IMR-90 (cell line): ENCODE results near the gene SEPTIN8. TPM values are rescaled to one million over a fixed set of nuclear protein-coding genes. Genes with fewer than 3 reads are reported as not detected.

Experiments used
- ATAC-seq: fragments of 200-7000 bp; cut with Tn5 transposase; 2 replicates; pipeline ENCODE4 v1.9.1; 2020; ENCODE audit warnings: low read depth, mild to moderate bottlenecking, moderate library complexity
- BruUV-seq: library from RNA; stranded (reverse); fragments of 400-500 nt; replicated peaks from 2 replicates; lab custom pipeline; 2021; lab: Mats Ljungman, UMichigan
- CTCF ChIA-PET: fragments of 300-600 bp; formaldehyde crosslinking; extraction: SDS; loops from one replicate; lab custom pipeline; 2021; ENCODE audit warnings: antibody characterized with exemption; lab: Yijun Ruan, JAX
- POLR2A ChIA-PET: fragments of 300-600 bp; sonication (Branson Sonifier 250); formaldehyde crosslinking; loops from one replicate; lab custom pipeline; 2022; ENCODE audit warnings: antibody characterized with exemption; ENCODE audit not compliant: unreplicated experiment; lab: Charles Lee
- DNase-seq: peaks from one replicate; pipeline ENCODE4 v3.0.0; 2013
- H2AFZ ChIP-seq: replicated peaks from 2 replicates; pipeline ENCODE3; 2013; ENCODE audit warnings: low read length, mild to moderate bottlenecking; ENCODE audit not compliant: poor library complexity
- H2AK5ac ChIP-seq: 2 replicates; pipeline ENCODE4 v1.6.1; 2013; ENCODE audit warnings: low read depth, low read length, inconsistent platforms
- H2AK9ac ChIP-seq: replicated peaks from 2 replicates; pipeline ENCODE3; 2013; ENCODE audit warnings: mild to moderate bottlenecking, low read depth, low read length, moderate library complexity; ENCODE audit not compliant: poor library complexity
- H2BK120ac ChIP-seq: 2 replicates; pipeline ENCODE4 v1.6.1; 2013; ENCODE audit warnings: low read depth, low read length, inconsistent platforms
- H2BK15ac ChIP-seq: 3 replicates; pipeline ENCODE4 v1.6.1; 2013; ENCODE audit warnings: low read depth, low read length, inconsistent platforms
- H2BK20ac ChIP-seq: 2 replicates; pipeline ENCODE4 v1.6.1; 2013; ENCODE audit warnings: low read depth, mild to moderate bottlenecking, inconsistent platforms, low read length, moderate library complexity
- H2BK5ac ChIP-seq: 2 replicates; pipeline ENCODE4 v1.6.1; 2013; ENCODE audit warnings: mild to moderate bottlenecking, low read depth, low read length, inconsistent platforms; ENCODE audit not compliant: poor library complexity, severe bottlenecking
- H3K14ac ChIP-seq: replicated peaks from 2 replicates; pipeline ENCODE4 v1.6.1; 2013; ENCODE audit warnings: low read depth, low read length, inconsistent platforms
- H3K18ac ChIP-seq: 2 replicates; pipeline ENCODE4 v1.6.1; 2013; ENCODE audit warnings: low read depth, low read length, control low read depth
- H3K23ac ChIP-seq: 2 replicates; pipeline ENCODE4 v1.6.1; 2013; ENCODE audit warnings: low read depth, low read length, inconsistent platforms
- H3K27ac ChIP-seq: 2 replicates; pipeline ENCODE4 v1.5.1; 2013; ENCODE audit warnings: mild to moderate bottlenecking, control low read depth, low read length; ENCODE audit not compliant: insufficient read depth
- H3K27me3 ChIP-seq: 2 replicates; pipeline ENCODE4 v1.6.1; 2013; ENCODE audit warnings: low read length; ENCODE audit not compliant: control insufficient read depth, insufficient read depth
- H3K36me3 ChIP-seq: 2 replicates; pipeline ENCODE4 v1.6.1; 2013; ENCODE audit warnings: low read length, mixed read lengths; ENCODE audit not compliant: control insufficient read depth, insufficient read depth
- H3K4ac ChIP-seq: 2 replicates; pipeline ENCODE4 v1.6.1; 2013; ENCODE audit warnings: low read depth, low read length, inconsistent platforms
- H3K4me1 ChIP-seq: 2 replicates; pipeline ENCODE4 v1.6.1; 2013; ENCODE audit warnings: low read length, mixed read lengths; ENCODE audit not compliant: control insufficient read depth, insufficient read depth
- H3K4me2 ChIP-seq: 2 replicates; pipeline ENCODE4 v1.6.1; 2013; ENCODE audit warnings: low read depth, mild to moderate bottlenecking, control low read depth, low read length, moderate library complexity
- H3K4me3 ChIP-seq: 2 replicates; pipeline ENCODE4 v1.5.1; 2013; ENCODE audit warnings: low read depth, mild to moderate bottlenecking, control low read depth, low read length, moderate library complexity; ENCODE audit not compliant: insufficient read depth
- H3K56ac ChIP-seq: 2 replicates; pipeline ENCODE4 v1.6.1; 2013; ENCODE audit warnings: low read length, inconsistent platforms; ENCODE audit not compliant: insufficient read depth; ENCODE audit errors: extremely low read depth
- H3K79me1 ChIP-seq, 2 experiments: 2 replicates each; pipeline ENCODE4 v1.6.1; 2013; ENCODE audit warnings: low read length in 2 of 2, inconsistent platforms in 1 of 2, low read depth in 1 of 2
- H3K9ac ChIP-seq: 2 replicates; pipeline ENCODE4 v1.6.1; 2013; ENCODE audit warnings: low read depth, low read length, control low read depth
- H3K9me1 ChIP-seq: 2 replicates; pipeline ENCODE4 v1.6.1; 2013; ENCODE audit warnings: low read length, inconsistent platforms; ENCODE audit not compliant: insufficient read depth
- H3K9me3 ChIP-seq: 2 replicates; pipeline ENCODE4 v1.6.1; 2013; ENCODE audit warnings: low read length; ENCODE audit not compliant: control insufficient read depth, insufficient read depth
- H4K20me1 ChIP-seq: 2 replicates; pipeline ENCODE4 v1.6.1; 2013; ENCODE audit warnings: low read length, inconsistent platforms; ENCODE audit not compliant: insufficient read depth
- H4K5ac ChIP-seq: 2 replicates; pipeline ENCODE4 v1.6.1; 2013; ENCODE audit warnings: mild to moderate bottlenecking, low read depth, low read length, control low read depth
- H4K8ac ChIP-seq, 2 experiments: 2 replicates each; pipeline ENCODE4 v1.6.1; 2013; ENCODE audit warnings: low read depth in 2 of 2, low read length in 2 of 2, control low read depth in 1 of 2, inconsistent platforms in 1 of 2
- H4K91ac ChIP-seq: 2 replicates; pipeline ENCODE4 v1.6.1; 2013; ENCODE audit warnings: low read depth, low read length, inconsistent platforms; ENCODE audit not compliant: insufficient read depth
- BHLHE40 ChIP-seq: fragments of 150-350 bp; IDR thresholded peaks from 2 replicates; pipeline ENCODE4 v1.6.1; 2016; ENCODE audit warnings: mild to moderate bottlenecking, low read depth, low read length
- CEBPB ChIP-seq: IDR thresholded peaks from 2 replicates; pipeline ENCODE4 v1.6.1; 2012; ENCODE audit warnings: low read depth, low read length, improper control_type of control experiment
- CHD1 ChIP-seq: IDR thresholded peaks from 2 replicates; pipeline ENCODE4 v1.6.1; 2012; ENCODE audit warnings: low read depth, low read length, improper control_type of control experiment
- CTCF ChIP-seq: conservative IDR thresholded peaks from 2 replicates; pipeline ENCODE4 v1.5.1; 2012; ENCODE audit warnings: mild to moderate bottlenecking, low read depth, low read length, improper control_type of control experiment
- ELK1 ChIP-seq: fragments of 150-350 bp; IDR thresholded peaks from 2 replicates; pipeline ENCODE4 v1.6.1; 2016; ENCODE audit warnings: low read depth, mild to moderate bottlenecking, low read length, moderate library complexity, borderline replicate concordance
- MAZ ChIP-seq: IDR thresholded peaks from 2 replicates; pipeline ENCODE4 v1.6.1; 2012; ENCODE audit warnings: low read depth, mild to moderate bottlenecking, low read length, improper control_type of control experiment, moderate library complexity, borderline replicate concordance
- MXI1 ChIP-seq: IDR thresholded peaks from 2 replicates; pipeline ENCODE4 v1.6.1; 2012; ENCODE audit warnings: low read depth, mild to moderate bottlenecking, low read length, moderate library complexity, borderline replicate concordance
- NFE2L2 ChIP-seq: fragments of 150-350 bp; IDR thresholded peaks from 2 replicates; pipeline ENCODE4 v1.6.1; 2016; ENCODE audit warnings: low read depth, mild to moderate bottlenecking, low read length
- RAD21 ChIP-seq: IDR thresholded peaks from 2 replicates; pipeline ENCODE4 v1.6.1; 2012; ENCODE audit warnings: low read length, improper control_type of control experiment
- RCOR1 ChIP-seq: IDR thresholded peaks from 2 replicates; pipeline ENCODE4 v1.6.1; 2012; ENCODE audit warnings: mild to moderate bottlenecking, low read length, improper control_type of control experiment; ENCODE audit not compliant: insufficient replicate concordance
- RFX5 ChIP-seq: IDR thresholded peaks from 2 replicates; pipeline ENCODE4 v1.8.0; 2012; ENCODE audit warnings: low read depth, mild to moderate bottlenecking, low read length, moderate library complexity
- SMC3 ChIP-seq: fragments of 150-350 bp; IDR thresholded peaks from 2 replicates; pipeline ENCODE4 v1.6.1; 2016; ENCODE audit warnings: low read depth, mild to moderate bottlenecking, antibody characterized with exemption, low read length, moderate library complexity
- whole genome bisulfite sequencing, 2 experiments: methylation state at CpG; one replicate each; pipeline versions ENCODE4 v1.1.5 to v1.1.7; 2013; ENCODE audit warnings: missing lambda C conversion rate in 2 of 2; ENCODE audit not compliant: insufficient read length in 1 of 2; ENCODE audit errors: extremely low coverage in 2 of 2; 5-methylcytosine and 5-hydroxymethylcytosine counted together
- dilution Hi-C: fragments of 300-500 bp; cut with HindIII; formaldehyde crosslinking; loops from one replicate; pipeline ENCODE4 v1.14.3; 2018; ENCODE audit warnings: low sequenced_read_pairs; ENCODE audit not compliant: unreplicated experiment
- in situ Hi-C: fragments of 300-500 bp; cut with MboI; formaldehyde crosslinking; loops from 3 replicates; pipeline ENCODE4 v1.14.3; 2019; ENCODE audit warnings: low sequenced_read_pairs, inconsistent platforms, mixed read lengths
- intact Hi-C: fragments of 100-400 bp; cut with micrococcal nuclease; formaldehyde crosslinking; loops from 2 replicates; pipeline ENCODE4 v1.10.0; 2022
- polyA plus RNA-seq, 3 experiments: library from polyadenylated mRNA; depleted of rRNA; stranded (reverse); fragments of >200 nt; gene quantifications; 2 replicates each; pipeline ENCODE4 v1.2.3, GENCODE V29; 2012; ENCODE audit warnings: low replicate concordance in 1 of 3
- total RNA-seq: library from RNA; depleted of rRNA; stranded (reverse); fragments of >200 nt; gene quantifications from 2 replicates; pipeline ENCODE4 v1.2.3, GENCODE V29; 2012

Gene SEPTIN8
- total and polyA plus RNA-seq, 2 of the 4 experiments (the other 2 are of a cell fraction) = 56.2 to 67.2 TPM

GRCh38 chr5:132785365-132785764, 8.3 kb upstream of the SEPTIN8 start:
- Histone ChIP-seq H3K9me3 (no peaks in the 10 kb centered on the region), H3K9me1 (no peaks in the 10 kb centered on the region; the same call in 1 of the 2 replicates), H2BK20ac (no peak overlapping the region), H4K20me1 (no peaks in the 10 kb centered on the region), H2AK5ac (no peak overlapping the region), H3K4me3 (no peak overlapping the region), H3K27me3 (no peaks in the 10 kb centered on the region), H2BK120ac (no peak overlapping the region), H3K79me1 (no peaks in the 10 kb centered on the region), H3K36me3 (no peaks in the 10 kb centered on the region), H2BK15ac (no peak overlapping the region), H2AK9ac (no peak overlapping the region), H4K8ac (no peak overlapping the region), H3K9ac (no peak overlapping the region), H3K4me2 (no peak overlapping the region), H3K18ac (no peak overlapping the region), H3K23ac (no peak overlapping the region), H2AFZ (no peak overlapping the region), H3K4me1 (peaks cover 13% of the 10 kb centered on the region), H3K14ac (no peak overlapping the region), H4K5ac (no peak overlapping the region), H3K27ac (no peak overlapping the region), H3K4ac (no peak overlapping the region), H4K91ac (no peak overlapping the region), H2BK5ac (no peak overlapping the region), H3K56ac (no peak overlapping the region)
- no CpG with 5 or more reads among the region's 5 CpGs for WGBS, 2 experiments
- POLR2A ChIA-PET = no interaction called here
- intact Hi-C loops (no loop called here), in situ Hi-C loops (no loop called here), dilution Hi-C loops (no loop called here)
- no TSS peak for BruUV-seq
- CTCF ChIA-PET = no interaction called here
- ATAC-seq (no peak), DNase-seq (peak; percentile 23)
- TF ChIP-seq MXI1 = no peak
- no peak for TF ChIP-seq NFE2L2
- no peak for TF ChIP-seq RFX5
- no peak for TF ChIP-seq CHD1
- TF ChIP-seq RCOR1 = no peak
- TF ChIP-seq ELK1 = no peak
- TF ChIP-seq BHLHE40 = no peak
- TF ChIP-seq RAD21 = no peak
- no peak for TF ChIP-seq SMC3
- TF ChIP-seq CTCF = no peak
- no peak for TF ChIP-seq CEBPB
- no peak for TF ChIP-seq MAZ
